Measurements from ENCODE around the gene ZAR1.

- TF ChIP-seq YY1 (IDR thresholded peaks at IDR 0.05; ENCODE audit: insufficient read depth, insufficient read length) (no peak), SUZ12 (IDR thresholded peaks at IDR 0.05; ENCODE audit: extremely low read depth, insufficient read depth, insufficient read length) (no peak), ZNF274 (IDR thresholded peaks at IDR 0.05; ENCODE audit: low read depth, low read length) (no peak)
Measured at GRCh38 chr4:48445704-48446103, 44.3 kb upstream of the ZAR1 start.
